GM04503 (cell line): Measurements from ENCODE around the gene SFXN3.

Experiments
- DNase-seq: peaks from one replicate; pipeline ENCODE4 v3.0.0-alpha.2; 2012; ENCODE audit warnings: low read depth

SFXN3 gene

DNA sequence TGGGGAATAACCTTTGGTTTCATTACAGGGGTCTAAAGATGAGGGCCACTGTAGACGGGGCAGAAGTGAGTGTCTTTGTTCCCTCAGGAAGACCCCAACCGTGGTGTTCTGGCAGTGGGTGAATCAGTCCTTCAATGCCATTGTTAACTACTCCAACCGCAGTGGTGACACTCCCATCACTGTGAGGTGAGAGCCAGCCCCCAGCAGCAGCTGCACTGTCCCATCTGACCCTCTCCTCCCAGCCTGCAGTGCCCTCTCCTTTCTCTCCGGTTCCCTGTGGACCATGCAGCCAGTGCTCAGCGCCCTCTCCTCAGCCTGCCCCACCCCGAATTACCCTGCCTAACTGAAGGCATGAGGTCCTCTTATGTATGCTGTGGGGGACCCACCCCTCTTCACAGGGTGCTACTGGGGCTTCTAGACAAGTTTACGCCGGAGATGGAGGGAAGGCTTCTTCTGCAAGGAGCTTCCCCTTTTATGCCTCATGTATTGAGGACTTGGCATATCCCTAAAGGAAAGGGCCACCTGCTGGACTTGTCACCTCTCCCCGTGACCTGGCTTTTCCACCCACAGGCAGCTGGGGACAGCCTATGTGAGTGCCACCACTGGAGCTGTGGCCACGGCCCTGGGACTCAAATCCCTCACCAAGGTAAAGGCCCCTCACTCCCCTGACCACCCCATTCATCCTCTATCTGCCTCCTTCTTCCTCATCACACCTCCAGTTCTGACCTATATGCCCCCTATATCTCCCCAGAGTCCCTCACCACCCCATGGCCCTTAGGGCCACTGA lies 5.1 kb downstream of the SFXN3 start:
- no peak for DNase-seq

- no peak for DNase-seq
These were observed 5.7 kb downstream of the SFXN3 start for GRCh38 chr10:101036726-101037125.

GRCh38 chr10:101038484-101038883 lies 7.5 kb downstream of the SFXN3 start:
- DNase-seq: no peak

DNA sequence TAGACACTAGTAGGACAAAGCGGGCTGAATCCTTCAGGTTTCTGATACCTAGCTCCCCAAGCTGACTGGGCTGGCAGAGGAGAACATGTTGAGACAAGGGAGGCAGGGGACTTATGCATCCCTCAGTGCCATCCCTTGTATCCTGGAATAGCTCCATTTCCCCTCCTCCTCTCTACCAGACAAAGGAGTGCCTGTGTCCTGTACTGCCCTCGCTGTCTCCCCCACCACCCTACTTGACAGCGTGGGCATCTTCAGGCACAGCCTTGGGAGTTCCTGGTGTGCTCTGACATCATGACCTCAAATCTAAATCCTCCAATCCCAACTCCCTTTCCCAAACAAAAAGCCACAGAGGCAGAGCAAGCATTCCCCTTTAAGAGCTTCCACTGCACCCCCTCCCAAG lies 9.0 kb downstream of the SFXN3 start:
- DNase-seq: no peak

DNA sequence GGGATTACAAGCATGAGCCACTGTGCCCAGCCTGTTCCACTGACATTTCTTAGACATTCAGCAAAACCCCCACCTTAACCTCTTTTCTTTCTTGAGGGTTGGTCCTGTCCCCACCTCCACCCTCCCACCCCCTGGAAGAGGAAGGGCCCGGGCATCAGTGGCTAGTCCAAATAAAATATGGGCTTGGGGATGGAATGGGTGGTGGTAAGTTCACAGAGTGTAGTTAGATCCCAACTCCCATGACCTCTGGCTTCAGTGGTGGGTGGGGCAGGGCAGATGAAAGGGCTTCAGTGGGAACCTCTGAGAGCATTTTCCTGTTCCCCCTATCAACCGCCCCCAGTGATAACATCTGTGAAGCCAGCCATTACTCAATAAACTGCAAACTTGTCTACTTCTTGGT lies 9.8 kb downstream of the SFXN3 start:
- DNase-seq: no peak

DNA sequence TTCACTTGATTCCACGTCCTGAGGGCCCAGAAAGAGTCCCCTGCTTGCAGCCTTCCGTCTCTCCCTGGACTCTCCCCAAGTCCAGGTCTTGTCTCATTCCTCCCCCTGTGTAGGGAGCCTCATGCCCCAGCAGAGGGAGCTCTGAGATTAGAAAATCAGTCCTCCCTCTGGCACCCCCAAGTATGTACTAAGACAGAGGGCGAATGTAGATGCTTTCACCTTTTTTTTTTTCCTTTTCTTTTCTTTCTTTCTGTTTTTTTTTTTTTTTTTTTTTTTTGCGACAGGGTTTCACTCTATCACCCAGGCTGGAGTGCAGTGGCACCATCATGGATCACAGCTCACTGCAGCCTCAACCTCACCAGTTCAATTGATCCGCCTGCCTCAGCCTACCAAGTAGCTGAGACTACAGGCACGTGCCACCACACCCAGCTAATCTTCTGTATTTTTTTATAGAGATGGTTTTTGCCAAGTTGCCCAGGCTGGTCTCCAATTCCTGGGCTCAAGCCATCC lies 10.3 kb downstream of the SFXN3 start:
- no peak for DNase-seq

DNA sequence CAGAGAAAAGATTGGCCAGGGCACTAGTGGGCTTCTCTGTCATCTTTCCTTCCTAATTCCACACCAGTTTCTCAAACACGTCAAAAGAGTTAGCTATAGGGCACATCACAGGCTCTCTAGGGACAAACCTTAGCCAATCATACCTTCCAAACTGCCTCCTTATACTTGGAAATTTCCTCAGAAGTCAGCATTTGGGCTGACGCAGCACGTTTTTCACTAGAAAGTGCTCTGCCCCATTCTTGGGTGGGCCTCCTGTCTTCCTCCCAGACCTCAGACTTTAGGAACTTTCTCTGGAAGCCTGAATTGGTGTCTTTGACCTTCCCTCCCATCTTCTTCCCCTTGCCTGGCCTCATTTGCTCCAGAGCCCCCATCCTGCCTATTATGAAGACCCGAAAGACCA lies 11.1 kb downstream of the SFXN3 start:
- no peak for DNase-seq

DNA sequence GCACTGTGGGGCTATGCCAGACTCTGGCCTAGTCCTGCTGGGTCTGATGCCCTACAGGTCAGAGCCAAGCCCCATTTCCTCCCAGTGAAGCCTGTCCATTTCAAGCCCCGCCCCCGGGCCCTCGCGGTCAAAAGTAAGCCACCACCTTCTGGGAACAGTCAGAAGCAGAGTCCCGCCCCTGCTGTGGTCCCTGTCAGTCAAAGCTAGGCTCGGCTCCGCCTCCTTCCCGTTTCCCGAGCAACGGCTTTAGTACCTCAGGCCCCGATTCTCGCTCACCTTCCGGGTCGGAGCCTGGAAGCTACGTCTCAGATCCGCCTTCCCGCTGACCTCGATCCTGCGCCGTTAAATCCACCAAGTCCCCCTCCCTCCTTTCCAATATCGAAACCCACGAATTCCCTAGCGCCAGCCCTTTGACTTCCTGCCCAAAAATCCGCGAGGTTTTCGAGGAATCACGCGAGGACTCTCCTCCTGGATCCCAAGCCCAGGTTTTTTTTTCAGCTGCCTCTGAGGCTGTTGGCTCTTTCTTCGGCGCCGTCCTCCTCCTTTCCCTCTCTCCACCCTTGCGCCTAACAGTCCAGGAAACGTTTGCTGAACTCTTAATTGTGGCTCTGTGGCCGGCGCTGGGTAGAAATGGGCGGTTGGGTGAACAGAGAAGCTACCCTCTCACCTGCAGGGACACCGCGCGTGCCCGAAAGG lies 11.8 kb downstream of the SFXN3 start:
- peak; percentile 90 for DNase-seq

DNA sequence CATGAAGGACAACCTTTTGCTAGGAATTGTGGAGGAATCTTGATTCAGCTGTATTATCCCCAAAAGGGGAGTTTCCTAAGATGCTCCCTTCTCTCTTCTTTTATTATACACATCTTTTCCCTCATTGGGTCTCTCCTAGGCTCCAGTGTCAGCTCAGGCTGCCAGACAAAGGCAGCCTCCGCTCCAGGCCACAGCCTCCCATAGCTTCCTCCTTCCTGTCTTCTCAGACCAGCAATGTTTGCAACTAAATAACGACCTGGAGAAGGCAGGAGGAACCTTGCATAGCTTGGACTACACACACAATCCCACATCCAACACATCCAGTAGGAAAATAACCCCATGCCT lies 12.3 kb downstream of the SFXN3 start:
- no peak for DNase-seq

GRCh38 chr10:101044117-101044516 lies 13.1 kb downstream of the SFXN3 start:
- DNase-seq: no peak

GRCh38 chr10:101046332-101047238 lies 15.6 kb downstream of the SFXN3 start:
- no peak for DNase-seq

GRCh38 chr10:101047268-101047667 lies 16.2 kb downstream of the SFXN3 start:
- DNase-seq: no peak

GRCh38 chr10:101047961-101048892 lies 17.2 kb downstream of the SFXN3 start:
- no peak for DNase-seq

- DNase-seq: no peak
These were observed 19.4 kb downstream of the SFXN3 start for GRCh38 chr10:101050208-101051069.

DNA sequence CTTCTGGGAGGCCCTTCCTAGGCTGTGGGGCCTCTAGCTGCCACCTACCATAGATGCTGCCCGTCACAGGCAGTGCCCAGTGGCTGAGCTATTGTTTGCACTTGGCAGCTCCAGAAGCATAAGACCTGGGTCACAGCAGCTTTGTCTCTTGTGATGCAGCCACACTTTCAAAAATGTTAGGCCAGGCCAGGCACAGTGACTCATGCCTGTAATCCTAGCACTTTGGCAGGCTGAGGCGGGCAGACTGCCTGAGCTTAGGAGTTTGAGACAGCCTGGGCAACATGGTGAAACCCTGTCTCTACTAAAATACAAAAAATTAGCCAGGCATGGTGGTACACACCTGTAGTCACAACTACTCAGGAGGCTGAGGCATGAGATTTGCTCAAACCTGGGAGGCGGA lies 21.3 kb downstream of the SFXN3 start:
- no peak for DNase-seq

- DNase-seq: no peak
These were observed 22.5 kb downstream of the SFXN3 start for GRCh38 chr10:101053516-101053915.

- no peak for DNase-seq
These were observed 23.3 kb downstream of the SFXN3 start for GRCh38 chr10:101054351-101054750.

DNA sequence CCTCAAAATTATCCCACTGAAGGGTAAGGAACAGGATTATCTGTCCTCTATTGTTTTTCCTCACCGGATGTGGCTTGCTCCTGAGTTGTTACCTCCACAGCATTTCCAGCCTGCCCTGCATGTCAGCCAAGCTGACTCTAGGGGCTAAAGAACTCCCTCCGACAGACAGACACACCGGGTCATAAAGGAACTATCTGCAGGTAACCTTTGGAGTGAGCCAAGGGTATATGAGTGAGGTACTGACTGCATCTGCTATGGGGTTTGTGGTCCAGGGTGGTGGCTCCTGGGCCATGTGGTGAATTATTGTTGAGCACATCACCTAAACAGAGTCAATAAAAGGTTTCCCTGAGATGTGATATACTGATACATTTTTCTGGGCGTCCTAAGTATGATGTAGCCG lies 23.8 kb downstream of the SFXN3 start:
- no peak for DNase-seq

- DNase-seq: no peak
These were observed 24.4 kb downstream of the SFXN3 start for GRCh38 chr10:101055411-101055810.

GRCh38 chr10:101056365-101057151 lies 25.5 kb downstream of the SFXN3 start:
- DNase-seq: no peak
